ENCODE data around the gene SNCA.
A peak's percentile ranks its signal among the peaks of the same experiment; 100 is the strongest.

SNCA gene

DNA sequence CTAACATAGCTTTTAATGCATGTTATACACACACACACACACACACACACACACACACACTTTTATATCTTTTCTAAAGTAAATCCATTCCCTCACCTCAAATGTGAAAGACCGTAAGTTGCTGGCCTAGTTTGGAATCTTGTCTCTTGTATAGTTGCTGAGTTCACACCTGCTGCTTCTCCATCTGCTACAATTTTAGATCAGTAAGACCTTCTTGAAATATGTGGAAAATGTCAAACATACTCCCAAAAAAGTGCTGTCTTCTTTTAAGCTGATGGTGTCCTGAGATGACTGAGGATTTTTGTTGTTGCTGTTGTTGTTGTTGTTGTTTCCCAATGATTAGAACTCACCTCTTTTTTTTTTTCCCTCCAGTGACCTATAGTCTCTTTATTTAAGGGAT lies 121.3 kb downstream of the SNCA start:
- no peak for ATAC-seq
- TF ChIP-seq CSDC2 (CRISPR knock-in tag; IDR thresholded peaks at IDR 0.05): no peak
- TF ChIP-seq OSR1 (CRISPR knock-in tag; IDR thresholded peaks at IDR 0.05): no peak
- TF ChIP-seq, protein P1, sequence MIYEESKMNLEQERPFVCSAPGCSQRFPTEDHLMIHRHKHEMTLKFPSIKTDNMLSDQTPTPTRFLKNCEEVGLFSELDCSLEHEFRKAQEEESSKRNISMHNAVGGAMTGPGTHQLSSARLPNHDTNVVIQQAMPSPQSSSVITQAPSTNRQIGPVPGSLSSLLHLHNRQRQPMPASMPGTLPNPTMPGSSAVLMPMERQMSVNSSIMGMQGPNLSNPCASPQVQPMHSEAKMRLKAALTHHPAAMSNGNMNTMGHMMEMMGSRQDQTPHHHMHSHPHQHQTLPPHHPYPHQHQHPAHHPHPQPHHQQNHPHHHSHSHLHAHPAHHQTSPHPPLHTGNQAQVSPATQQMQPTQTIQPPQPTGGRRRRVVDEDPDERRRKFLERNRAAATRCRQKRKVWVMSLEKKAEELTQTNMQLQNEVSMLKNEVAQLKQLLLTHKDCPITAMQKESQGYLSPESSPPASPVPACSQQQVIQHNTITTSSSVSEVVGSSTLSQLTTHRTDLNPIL (CRISPR knock-in tag; IDR thresholded peaks at IDR 0.05; ENCODE audit: low read depth): no peak
- TF ChIP-seq ZFP3 (CRISPR knock-in tag; IDR thresholded peaks at IDR 0.05): no peak
- TF ChIP-seq ZC3H10 (CRISPR knock-in tag; IDR thresholded peaks at IDR 0.05): no peak

DNA sequence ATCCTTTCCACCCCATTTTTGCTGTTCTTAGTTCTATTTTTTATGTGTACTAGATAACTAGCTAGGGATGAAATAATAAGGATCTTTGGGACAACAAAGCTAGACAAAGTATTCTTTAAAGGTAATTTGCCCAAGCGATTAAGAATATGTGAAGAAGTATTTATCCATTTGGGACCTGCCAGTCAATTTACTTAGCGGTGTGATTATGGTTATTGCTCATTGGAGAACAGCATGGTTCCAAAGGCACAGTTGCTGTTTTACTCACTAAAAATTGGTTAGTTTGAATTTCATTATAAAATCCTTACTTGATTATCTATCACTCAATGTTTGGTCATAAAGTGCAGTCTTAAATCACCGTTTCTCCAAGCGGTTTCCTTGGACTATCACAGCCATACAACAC lies 124.1 kb downstream of the SNCA start:
- no peak for ATAC-seq
- TF ChIP-seq BACH2 (CRISPR knock-in tag; IDR thresholded peaks at IDR 0.05; ENCODE audit: borderline replicate concordance) (no peak), ZNF70 (CRISPR knock-in tag; IDR thresholded peaks at IDR 0.05) (no peak), ZFP3 (CRISPR knock-in tag; IDR thresholded peaks at IDR 0.05) (no peak), OSR1 (CRISPR knock-in tag; IDR thresholded peaks at IDR 0.05) (no peak), PPARA (CRISPR knock-in tag; IDR thresholded peaks at IDR 0.05; ENCODE audit: borderline replicate concordance) (no peak), ESRRG (CRISPR knock-in tag; IDR thresholded peaks at IDR 0.05) (no peak), CSDC2 (CRISPR knock-in tag; IDR thresholded peaks at IDR 0.05) (no peak), TCF4 (CRISPR knock-in tag; IDR thresholded peaks at IDR 0.05; ENCODE audit: borderline replicate concordance) (no peak)
- TF ChIP-seq, protein P2, sequence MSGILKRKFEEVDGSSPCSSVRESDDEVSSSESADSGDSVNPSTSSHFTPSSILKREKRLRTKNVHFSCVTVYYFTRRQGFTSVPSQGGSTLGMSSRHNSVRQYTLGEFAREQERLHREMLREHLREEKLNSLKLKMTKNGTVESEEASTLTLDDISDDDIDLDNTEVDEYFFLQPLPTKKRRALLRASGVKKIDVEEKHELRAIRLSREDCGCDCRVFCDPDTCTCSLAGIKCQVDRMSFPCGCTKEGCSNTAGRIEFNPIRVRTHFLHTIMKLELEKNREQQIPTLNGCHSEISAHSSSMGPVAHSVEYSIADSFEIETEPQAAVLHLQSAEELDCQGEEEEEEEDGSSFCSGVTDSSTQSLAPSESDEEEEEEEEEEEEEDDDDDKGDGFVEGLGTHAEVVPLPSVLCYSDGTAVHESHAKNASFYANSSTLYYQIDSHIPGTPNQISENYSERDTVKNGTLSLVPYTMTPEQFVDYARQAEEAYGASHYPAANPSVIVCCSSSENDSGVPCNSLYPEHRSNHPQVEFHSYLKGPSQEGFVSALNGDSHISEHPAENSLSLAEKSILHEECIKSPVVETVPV (CRISPR knock-in tag; IDR thresholded peaks at IDR 0.05): no peak
- TF ChIP-seq, protein P3, sequence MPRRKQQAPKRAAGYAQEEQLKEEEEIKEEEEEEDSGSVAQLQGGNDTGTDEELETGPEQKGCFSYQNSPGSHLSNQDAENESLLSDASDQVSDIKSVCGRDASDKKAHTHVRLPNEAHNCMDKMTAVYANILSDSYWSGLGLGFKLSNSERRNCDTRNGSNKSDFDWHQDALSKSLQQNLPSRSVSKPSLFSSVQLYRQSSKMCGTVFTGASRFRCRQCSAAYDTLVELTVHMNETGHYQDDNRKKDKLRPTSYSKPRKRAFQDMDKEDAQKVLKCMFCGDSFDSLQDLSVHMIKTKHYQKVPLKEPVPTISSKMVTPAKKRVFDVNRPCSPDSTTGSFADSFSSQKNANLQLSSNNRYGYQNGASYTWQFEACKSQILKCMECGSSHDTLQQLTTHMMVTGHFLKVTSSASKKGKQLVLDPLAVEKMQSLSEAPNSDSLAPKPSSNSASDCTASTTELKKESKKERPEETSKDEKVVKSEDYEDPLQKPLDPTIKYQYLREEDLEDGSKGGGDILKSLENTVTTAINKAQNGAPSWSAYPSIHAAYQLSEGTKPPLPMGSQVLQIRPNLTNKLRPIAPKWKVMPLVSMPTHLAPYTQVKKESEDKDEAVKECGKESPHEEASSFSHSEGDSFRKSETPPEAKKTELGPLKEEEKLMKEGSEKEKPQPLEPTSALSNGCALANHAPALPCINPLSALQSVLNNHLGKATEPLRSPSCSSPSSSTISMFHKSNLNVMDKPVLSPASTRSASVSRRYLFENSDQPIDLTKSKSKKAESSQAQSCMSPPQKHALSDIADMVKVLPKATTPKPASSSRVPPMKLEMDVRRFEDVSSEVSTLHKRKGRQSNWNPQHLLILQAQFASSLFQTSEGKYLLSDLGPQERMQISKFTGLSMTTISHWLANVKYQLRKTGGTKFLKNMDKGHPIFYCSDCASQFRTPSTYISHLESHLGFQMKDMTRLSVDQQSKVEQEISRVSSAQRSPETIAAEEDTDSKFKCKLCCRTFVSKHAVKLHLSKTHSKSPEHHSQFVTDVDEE (CRISPR knock-in tag; IDR thresholded peaks at IDR 0.05): no peak

DNA sequence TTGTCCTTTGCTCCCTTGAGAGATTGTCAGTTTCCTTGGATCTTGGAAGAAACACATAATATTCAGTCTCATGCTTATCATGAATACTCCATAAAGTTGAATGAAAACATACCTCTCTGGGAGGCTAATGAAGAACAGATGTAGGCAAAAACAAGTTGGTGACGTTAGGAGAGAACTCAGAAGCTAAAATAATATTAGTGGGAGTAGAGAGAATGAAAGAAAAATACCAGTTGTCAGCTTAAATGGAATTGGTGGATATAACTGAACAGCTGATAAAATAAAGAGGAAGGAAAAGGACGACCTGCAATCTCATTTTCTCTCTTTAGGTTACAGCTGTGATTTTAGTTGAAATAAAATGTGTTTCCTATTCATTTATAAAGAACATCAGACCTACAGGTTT lies 124.8 kb downstream of the SNCA start:
- TF ChIP-seq, protein P4, sequence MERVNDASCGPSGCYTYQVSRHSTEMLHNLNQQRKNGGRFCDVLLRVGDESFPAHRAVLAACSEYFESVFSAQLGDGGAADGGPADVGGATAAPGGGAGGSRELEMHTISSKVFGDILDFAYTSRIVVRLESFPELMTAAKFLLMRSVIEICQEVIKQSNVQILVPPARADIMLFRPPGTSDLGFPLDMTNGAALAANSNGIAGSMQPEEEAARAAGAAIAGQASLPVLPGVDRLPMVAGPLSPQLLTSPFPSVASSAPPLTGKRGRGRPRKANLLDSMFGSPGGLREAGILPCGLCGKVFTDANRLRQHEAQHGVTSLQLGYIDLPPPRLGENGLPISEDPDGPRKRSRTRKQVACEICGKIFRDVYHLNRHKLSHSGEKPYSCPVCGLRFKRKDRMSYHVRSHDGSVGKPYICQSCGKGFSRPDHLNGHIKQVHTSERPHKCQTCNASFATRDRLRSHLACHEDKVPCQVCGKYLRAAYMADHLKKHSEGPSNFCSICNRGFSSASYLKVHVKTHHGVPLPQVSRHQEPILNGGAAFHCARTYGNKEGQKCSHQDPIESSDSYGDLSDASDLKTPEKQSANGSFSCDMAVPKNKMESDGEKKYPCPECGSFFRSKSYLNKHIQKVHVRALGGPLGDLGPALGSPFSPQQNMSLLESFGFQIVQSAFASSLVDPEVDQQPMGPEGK (CRISPR knock-in tag; IDR thresholded peaks at IDR 0.05; ENCODE audit: borderline replicate concordance): no peak
- TF ChIP-seq ZNF8 (CRISPR knock-in tag; IDR thresholded peaks at IDR 0.05): no peak
- TF ChIP-seq, protein P1 (CRISPR knock-in tag; IDR thresholded peaks at IDR 0.05; ENCODE audit: low read depth): 0 out of 2 replicates have a peak, but pooled peaks have one; percentile 54
- no peak for TF ChIP-seq ZFP3 (CRISPR knock-in tag; IDR thresholded peaks at IDR 0.05)
- no peak for TF ChIP-seq ESRRG (CRISPR knock-in tag; IDR thresholded peaks at IDR 0.05)
- peak; percentile 66; the same call in 1 of the 2 replicates for TF ChIP-seq SNAI2 (CRISPR knock-in tag; IDR thresholded peaks at IDR 0.05)
- no peak for TF ChIP-seq PPARA (CRISPR knock-in tag; IDR thresholded peaks at IDR 0.05; ENCODE audit: borderline replicate concordance)
- TF ChIP-seq RARB (CRISPR knock-in tag; IDR thresholded peaks at IDR 0.05): no peak
- TF ChIP-seq, protein P3 (CRISPR knock-in tag; IDR thresholded peaks at IDR 0.05): peak; percentile 78
- peak; percentile 89 for TF ChIP-seq ISL1 (CRISPR knock-in tag; IDR thresholded peaks at IDR 0.05)
- no peak for TF ChIP-seq ZFP30 (CRISPR knock-in tag; IDR thresholded peaks at IDR 0.05)
- no peak for TF ChIP-seq OSR1 (CRISPR knock-in tag; IDR thresholded peaks at IDR 0.05)
- no peak for TF ChIP-seq GLIS3 (CRISPR knock-in tag; IDR thresholded peaks at IDR 0.05)
- TF ChIP-seq ZC3H10 (CRISPR knock-in tag; IDR thresholded peaks at IDR 0.05): no peak
- no peak for TF ChIP-seq ARNTL (CRISPR knock-in tag; IDR thresholded peaks at IDR 0.05; ENCODE audit: borderline replicate concordance, low read depth)
- TF ChIP-seq CSDC2 (CRISPR knock-in tag; IDR thresholded peaks at IDR 0.05): no peak
- peak; percentile 98 for TF ChIP-seq TCF4 (CRISPR knock-in tag; IDR thresholded peaks at IDR 0.05; ENCODE audit: borderline replicate concordance)
- TF ChIP-seq, protein P2 (CRISPR knock-in tag; IDR thresholded peaks at IDR 0.05): peak; percentile 83; the same call in 1 of the 2 replicates
- no peak for TF ChIP-seq ZNF70 (CRISPR knock-in tag; IDR thresholded peaks at IDR 0.05)
- TF ChIP-seq, protein P5, sequence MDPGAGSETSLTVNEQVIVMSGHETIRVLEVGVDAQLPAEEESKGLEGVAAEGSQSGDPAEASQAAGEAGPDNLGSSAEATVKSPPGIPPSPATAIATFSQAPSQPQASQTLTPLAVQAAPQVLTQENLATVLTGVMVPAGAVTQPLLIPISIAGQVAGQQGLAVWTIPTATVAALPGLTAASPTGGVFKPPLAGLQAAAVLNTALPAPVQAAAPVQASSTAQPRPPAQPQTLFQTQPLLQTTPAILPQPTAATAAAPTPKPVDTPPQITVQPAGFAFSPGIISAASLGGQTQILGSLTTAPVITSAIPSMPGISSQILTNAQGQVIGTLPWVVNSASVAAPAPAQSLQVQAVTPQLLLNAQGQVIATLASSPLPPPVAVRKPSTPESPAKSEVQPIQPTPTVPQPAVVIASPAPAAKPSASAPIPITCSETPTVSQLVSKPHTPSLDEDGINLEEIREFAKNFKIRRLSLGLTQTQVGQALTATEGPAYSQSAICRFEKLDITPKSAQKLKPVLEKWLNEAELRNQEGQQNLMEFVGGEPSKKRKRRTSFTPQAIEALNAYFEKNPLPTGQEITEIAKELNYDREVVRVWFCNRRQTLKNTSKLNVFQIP (CRISPR knock-in tag; IDR thresholded peaks at IDR 0.05; ENCODE audit: borderline replicate concordance, low read depth): no peak; the same call in 1 of the 2 replicates
- ATAC-seq: peak; percentile 97

Measured in SK-N-SH treated with all-trans-retinoic acid at 6 μM for 48 hours (cell line).